GM10248 (cell line): Measurements from ENCODE around the gene RPL37A.
A peak's percentile ranks its signal among the peaks of the same experiment; 100 is the strongest.

Source experiments
- CTCF ChIA-PET: fragments of 300-600 bp; sonication (Branson Sonifier 250); formaldehyde crosslinking; extraction: SDS; loops from one replicate; lab custom pipeline; 2021; ENCODE audit warnings: antibody characterized with exemption; lab: Yijun Ruan, JAX
- POLR2A ChIA-PET: fragments of 350-650 bp; sonication (Branson Sonifier 250); formaldehyde crosslinking; extraction: SDS; loops from one replicate; lab custom pipeline; 2020; ENCODE audit warnings: antibody characterized with exemption; lab: Yijun Ruan, JAX
- DNase-seq: peaks from one replicate; pipeline ENCODE4 v3.0.0; 2012; ENCODE audit errors: extremely low spot score
- TF ChIP-seq, protein P1 (sequence below): IDR thresholded peaks from 2 replicates; pipeline ENCODE4 v1.5.1; 2012; ENCODE audit warnings: mild to moderate bottlenecking, low read depth; ENCODE audit errors: extremely low read depth, missing control alignments, control extremely low read depth

Gene RPL37A

DNA sequence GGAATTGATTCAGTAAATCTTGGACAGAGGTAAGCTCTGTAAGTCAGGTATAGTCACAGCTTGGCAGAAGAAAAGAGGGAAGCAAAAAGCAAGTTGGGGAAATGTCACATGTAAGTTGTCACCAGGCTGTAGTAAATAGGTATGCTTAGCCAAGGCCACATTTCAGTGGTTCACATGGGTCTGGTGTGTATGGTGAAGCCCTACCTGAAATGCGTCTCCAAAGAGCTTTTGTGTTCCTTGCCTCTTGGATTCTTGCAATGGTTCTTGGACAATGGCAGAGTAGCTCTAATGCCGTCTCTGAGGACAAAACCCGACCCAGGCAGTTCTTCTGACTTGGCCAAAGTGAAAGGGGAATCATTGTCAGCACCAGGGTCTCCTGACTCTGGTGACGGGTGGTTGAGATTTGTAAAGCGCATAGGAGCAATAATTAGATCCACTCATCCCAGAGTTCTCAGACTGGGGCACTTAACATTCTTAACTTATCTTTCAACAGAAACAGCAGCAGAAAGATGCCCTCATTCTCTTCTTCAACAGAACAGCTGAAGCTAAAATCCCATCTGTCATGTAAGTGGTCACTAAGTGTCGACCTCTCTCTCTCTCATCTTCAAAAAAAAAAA is 34.4 kb upstream of the RPL37A start:
- TF ChIP-seq, protein P1, sequence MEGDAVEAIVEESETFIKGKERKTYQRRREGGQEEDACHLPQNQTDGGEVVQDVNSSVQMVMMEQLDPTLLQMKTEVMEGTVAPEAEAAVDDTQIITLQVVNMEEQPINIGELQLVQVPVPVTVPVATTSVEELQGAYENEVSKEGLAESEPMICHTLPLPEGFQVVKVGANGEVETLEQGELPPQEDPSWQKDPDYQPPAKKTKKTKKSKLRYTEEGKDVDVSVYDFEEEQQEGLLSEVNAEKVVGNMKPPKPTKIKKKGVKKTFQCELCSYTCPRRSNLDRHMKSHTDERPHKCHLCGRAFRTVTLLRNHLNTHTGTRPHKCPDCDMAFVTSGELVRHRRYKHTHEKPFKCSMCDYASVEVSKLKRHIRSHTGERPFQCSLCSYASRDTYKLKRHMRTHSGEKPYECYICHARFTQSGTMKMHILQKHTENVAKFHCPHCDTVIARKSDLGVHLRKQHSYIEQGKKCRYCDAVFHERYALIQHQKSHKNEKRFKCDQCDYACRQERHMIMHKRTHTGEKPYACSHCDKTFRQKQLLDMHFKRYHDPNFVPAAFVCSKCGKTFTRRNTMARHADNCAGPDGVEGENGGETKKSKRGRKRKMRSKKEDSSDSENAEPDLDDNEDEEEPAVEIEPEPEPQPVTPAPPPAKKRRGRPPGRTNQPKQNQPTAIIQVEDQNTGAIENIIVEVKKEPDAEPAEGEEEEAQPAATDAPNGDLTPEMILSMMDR: no peak
- CTCF ChIA-PET: no interaction called here
- POLR2A ChIA-PET: interaction anchor here (0.6 kb wide), 1 partner anchor 61 kb away, joined by 4 read pairs; no protein-coding TSS in a partner anchor

GRCh38 chr2:216465579-216466195 is 33.0 kb upstream of the RPL37A start:
- POLR2A ChIA-PET: no interaction called here
- TF ChIP-seq, protein P1: no peak
- CTCF ChIA-PET: interaction anchor here (1.2 kb wide), 1 partner anchor 16 kb away, joined by 3 read pairs; no protein-coding TSS in a partner anchor
- DNase-seq: no peak

More for the DNA sequence above, 34.4 kb upstream of the RPL37A start:
- no peak for DNase-seq

- TF ChIP-seq, protein P1: no peak
- no peak for DNase-seq
- ChIA-PET POLR2A (no interaction called here), CTCF (interaction anchor here (1.3 to 2.6 kb wide), 2 partner anchors 9 to 15 kb away, joined by 3 to 14 read pairs; no protein-coding TSS in a partner anchor)
Observed at GRCh38 chr2:216467845-216468244, 30.8 kb upstream of the RPL37A start.

- TF ChIP-seq, protein P1: no peak
- no peak for DNase-seq
- CTCF ChIA-PET: no interaction called here
- POLR2A ChIA-PET: no interaction called here
Observed at GRCh38 chr2:216469661-216470060, 29.0 kb upstream of the RPL37A start.

DNA sequence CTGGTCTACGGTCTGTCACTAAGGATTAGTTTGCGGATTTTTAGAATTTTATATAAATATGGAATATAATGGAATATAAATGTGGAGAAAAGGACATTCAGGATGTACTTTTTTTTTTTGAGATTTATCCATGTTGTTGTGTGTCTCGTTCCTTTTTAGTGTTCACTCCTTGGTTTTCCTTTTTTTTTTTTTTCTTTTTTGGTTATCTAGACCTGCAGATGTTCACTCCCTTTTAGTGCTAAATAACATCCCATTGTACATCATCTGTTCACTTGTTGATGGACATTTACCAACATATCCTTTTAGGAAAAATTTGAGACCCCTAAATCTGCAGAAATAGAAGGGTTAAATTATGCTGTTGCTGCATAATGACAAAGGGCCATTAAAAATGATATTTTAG is 25.5 kb upstream of the RPL37A start:
- TF ChIP-seq, protein P1: no peak
- ChIA-PET POLR2A (no interaction called here), CTCF (no interaction called here)
- DNase-seq: no peak

DNA sequence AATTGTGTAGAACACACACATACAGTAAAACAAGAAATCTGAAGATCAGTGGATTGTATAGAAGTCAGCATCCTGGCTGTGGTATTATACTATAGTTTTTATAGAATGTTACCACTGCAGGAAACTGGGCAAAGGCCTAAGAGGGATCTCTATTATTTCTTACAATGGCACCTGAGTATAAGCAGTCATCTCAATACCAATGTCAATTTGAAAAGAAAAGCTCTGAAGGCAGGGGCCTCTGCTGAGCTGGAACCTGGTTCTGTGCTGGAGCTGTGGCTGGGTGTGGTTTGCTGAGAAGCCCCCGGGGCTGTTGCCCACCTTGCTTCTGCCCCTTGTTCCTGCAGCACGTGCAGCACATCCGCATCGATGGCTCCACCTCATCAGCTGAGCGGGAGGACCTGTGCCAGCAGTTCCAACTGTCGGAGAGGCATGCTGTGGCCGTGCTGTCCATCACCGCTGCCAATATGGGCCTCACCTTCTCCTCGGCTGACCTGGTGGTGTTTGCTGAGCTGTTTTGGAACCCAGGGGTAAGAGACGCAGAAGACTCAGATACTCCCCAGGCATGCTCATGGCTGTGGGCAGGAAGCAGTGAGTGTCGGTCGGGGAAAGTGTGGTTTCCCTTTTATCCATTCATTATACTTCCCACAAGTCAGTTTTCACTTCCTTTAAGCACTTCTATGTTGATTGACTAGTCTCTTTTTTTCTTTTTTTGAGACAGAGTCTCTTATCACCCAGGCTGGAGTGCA is 23.5 kb upstream of the RPL37A start:
- peak; percentile 52 for DNase-seq
- TF ChIP-seq, protein P1: no peak
- ChIA-PET CTCF (interaction anchor here (1.3 to 5.0 kb wide), 2 partner anchors 8 to 18 kb away, joined by 3 to 14 read pairs; no protein-coding TSS in a partner anchor), POLR2A (no interaction called here)
